Measurements from ENCODE around the gene VENTX.

Gene VENTX, protein sequence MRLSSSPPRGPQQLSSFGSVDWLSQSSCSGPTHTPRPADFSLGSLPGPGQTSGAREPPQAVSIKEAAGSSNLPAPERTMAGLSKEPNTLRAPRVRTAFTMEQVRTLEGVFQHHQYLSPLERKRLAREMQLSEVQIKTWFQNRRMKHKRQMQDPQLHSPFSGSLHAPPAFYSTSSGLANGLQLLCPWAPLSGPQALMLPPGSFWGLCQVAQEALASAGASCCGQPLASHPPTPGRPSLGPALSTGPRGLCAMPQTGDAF

DNA sequence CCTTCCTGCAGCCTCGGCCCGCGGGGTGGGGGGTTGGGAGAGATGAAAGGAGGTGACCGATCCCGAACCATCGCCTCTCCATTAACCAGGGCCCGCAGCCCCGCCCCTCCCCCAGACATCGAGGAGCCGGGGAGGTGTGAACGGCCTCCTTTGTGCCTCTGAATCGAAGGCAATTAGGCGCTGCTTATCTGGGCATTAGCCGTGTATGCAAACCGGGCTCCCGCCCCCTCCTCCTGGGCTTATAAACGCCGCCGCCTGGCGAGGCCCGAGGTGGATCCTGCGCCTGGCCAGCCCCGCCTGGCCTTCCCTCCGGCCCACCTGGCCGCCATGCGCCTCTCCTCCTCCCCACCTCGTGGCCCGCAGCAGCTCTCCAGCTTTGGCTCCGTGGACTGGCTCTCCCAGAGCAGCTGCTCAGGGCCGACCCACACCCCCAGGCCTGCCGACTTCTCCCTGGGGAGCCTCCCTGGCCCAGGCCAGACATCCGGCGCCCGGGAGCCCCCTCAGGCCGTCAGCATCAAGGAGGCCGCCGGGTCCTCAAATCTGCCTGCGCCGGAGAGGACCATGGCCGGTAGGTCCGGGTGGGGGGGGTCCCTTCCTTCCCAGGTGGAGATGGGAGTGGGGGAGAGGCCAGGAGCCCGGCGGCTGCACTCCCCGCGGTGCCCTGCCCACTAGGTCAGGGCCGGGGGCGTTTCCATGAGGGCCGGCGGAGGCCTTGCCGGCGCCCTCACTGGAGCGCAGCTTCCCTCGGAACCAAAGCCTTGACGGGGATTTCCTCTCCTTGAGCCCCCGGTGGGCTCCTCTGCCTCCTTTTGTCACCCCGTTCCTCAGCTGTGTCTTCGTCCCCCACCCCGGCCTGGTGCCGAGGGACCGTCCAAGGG, at the start of gene VENTX:
TSS of gene VENTX (plus strand) at position 268 of the 878 bp plus-strand sequence. CDS start at position 328, 60 bp downstream.
- TF ChIP-seq, protein P1, sequence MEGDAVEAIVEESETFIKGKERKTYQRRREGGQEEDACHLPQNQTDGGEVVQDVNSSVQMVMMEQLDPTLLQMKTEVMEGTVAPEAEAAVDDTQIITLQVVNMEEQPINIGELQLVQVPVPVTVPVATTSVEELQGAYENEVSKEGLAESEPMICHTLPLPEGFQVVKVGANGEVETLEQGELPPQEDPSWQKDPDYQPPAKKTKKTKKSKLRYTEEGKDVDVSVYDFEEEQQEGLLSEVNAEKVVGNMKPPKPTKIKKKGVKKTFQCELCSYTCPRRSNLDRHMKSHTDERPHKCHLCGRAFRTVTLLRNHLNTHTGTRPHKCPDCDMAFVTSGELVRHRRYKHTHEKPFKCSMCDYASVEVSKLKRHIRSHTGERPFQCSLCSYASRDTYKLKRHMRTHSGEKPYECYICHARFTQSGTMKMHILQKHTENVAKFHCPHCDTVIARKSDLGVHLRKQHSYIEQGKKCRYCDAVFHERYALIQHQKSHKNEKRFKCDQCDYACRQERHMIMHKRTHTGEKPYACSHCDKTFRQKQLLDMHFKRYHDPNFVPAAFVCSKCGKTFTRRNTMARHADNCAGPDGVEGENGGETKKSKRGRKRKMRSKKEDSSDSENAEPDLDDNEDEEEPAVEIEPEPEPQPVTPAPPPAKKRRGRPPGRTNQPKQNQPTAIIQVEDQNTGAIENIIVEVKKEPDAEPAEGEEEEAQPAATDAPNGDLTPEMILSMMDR (IDR thresholded peaks at IDR 0.05; ENCODE audit: extremely low read depth, missing control alignments) = no peak

DNA sequence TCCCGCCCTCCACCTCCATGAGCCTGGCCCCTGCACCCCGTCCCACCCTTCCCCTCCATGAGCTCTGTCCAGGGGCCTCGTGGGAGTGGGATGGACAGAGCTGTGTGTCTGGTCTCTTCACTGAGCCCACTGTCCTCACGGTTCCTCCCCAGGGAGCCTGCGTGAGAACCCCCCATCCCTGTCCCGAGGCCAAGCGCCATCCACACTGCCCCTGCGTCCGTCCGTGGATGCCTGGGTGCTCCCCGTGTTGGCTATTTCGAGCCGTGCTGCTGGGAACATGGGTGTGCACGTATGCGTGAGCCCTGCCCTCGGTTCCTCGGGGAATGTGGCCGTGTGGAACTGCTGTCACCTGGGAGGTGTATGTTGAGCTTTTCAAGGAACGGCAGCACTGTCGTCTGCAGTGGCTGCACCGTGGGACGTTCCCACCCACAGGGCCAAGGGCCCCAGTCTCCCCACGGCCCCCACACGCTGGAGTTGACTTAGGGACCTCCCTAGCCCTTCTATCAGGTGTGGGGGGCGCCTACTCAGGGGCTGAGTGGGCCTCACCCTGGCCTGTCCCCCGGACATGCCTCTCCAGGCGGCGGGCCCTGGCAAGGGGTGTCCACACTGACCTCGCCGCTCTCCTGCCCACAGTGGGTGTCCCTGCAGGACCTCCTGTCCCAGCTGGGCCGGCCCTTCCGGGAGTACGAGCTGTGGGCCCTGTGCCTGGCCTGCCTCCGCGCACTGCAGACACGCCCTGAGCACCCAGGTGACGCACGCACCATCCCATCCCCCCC, 49.6 kb upstream of the VENTX start:
- DNase-seq (ENCODE audit: low spot score) = no peak
- TF ChIP-seq, protein P1 (IDR thresholded peaks at IDR 0.05; ENCODE audit: extremely low read depth, missing control alignments) = no peak

More for the DNA sequence above, at the start of gene VENTX:
- no peak for DNase-seq (ENCODE audit: low spot score)

DNA sequence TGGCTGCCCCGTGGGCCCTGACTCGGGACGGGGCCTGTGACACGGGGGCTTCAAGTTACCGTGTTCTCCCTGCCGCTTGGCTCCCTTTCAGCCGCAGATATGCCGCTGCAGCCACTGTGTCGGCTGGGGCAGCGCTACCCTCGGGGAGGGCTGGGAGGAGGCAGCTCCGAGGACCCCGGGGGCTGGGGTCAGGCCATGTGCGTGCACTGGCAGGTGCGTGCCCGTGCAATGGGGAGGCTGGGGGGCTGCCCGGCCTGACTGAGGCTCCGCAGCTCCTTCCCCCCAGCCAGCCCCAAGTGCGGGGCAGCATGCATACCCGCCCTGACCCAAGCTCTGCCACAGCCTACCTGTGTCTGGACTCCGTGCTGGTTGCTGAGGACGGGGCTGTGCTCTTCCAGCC, 48.4 kb upstream of the VENTX start:
- TF ChIP-seq, protein P1 (IDR thresholded peaks at IDR 0.05; ENCODE audit: extremely low read depth, missing control alignments) = no peak
- no peak for DNase-seq (ENCODE audit: low spot score)

DNA sequence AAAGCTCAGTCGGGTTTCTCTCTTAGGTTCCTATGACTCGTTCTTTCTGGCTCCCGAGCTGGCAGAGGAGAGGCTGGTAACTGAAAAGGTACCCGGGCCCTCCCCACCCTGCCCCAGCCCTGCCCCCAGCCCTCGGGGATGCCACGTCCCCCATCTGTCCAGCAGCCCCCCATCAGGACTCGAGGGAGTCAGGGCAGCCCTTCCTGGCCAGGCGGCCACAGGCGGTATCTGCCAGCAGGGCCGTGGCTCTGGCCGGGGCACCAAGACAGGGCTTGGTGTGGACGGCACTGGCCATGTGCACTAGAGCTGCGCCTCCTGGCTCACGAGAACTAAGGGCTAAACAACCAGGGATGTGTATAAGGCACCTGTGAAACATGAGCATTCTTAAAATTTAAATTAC, 47.9 kb upstream of the VENTX start:
- TF ChIP-seq, protein P1 (IDR thresholded peaks at IDR 0.05; ENCODE audit: extremely low read depth, missing control alignments) = no peak
- no peak for DNase-seq (ENCODE audit: low spot score)

DNA sequence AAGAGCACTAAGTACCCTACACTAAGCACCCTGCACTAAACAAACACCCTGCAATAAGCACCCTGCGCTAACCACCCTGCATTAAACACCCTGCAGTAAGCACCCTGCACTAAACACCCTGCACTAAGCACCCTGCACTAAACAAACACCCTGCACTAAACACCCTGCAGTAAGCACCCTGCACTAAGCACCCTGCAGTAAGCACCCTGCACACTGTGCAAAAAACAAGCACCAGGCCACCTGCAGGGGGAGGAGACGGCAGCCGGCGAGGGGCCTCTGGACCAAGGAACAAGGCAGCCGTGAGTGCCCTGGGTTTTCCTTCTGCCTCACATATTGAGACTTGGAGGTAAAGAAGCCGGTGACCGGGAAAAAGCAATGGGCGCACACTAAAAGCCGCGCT, 47.4 kb upstream of the VENTX start:
- DNase-seq (ENCODE audit: low spot score) = no peak
- TF ChIP-seq, protein P1 (IDR thresholded peaks at IDR 0.05; ENCODE audit: extremely low read depth, missing control alignments) = no peak

DNA sequence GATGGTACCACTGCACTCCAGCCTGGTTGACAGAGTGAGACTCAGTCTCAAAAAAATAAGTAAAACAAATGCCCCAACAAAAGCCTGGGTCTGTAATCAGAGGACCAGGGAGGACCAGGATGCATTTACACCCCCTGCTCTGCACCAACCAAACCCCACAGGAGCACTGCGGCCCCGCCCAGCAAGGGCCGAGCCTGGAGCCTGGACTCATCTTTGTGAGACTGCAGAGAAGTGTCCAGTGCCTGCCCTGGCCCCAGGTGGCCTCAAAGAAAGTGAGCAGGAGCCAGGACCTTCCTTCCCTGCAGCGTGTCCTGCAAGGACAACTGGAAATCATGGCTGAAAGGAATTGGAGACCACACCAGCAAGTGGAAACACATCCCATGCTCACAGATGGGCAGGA, 46.0 kb upstream of the VENTX start:
- TF ChIP-seq, protein P1 (IDR thresholded peaks at IDR 0.05; ENCODE audit: extremely low read depth, missing control alignments) = no peak
- DNase-seq (ENCODE audit: low spot score) = no peak

All from GM20000 (cell line).